AG04450 (cell line): ENCODE data around the gene DAPK2. TPM values are rescaled to one million over a fixed set of nuclear protein-coding genes. Genes with fewer than 3 reads are reported as not detected.

Experiments
- CTCF ChIA-PET: fragments of 300-600, 350-600 bp; formaldehyde crosslinking; extraction: SDS; loops from one replicate; lab custom pipeline; 2022; ENCODE audit warnings: antibody characterized with exemption, inconsistent platforms; lab: Charles Lee
- POLR2A ChIA-PET: fragments of 350-600 bp; formaldehyde crosslinking; extraction: SDS; loops from one replicate; lab custom pipeline; 2021; ENCODE audit warnings: antibody characterized with exemption, inconsistent platforms; lab: Yijun Ruan, JAX
- DNase-seq: peaks from one replicate; pipeline ENCODE4 v3.0.0-alpha.2; 2011; ENCODE audit warnings: low read depth, low spot score
- H3K27ac ChIP-seq: one replicate; pipeline ENCODE4 v1.5.1; 2012; ENCODE audit warnings: low read depth, low read length, control low read depth
- H3K27me3 ChIP-seq: one replicate; pipeline ENCODE4 v1.6.0; 2012; ENCODE audit warnings: low read length; ENCODE audit not compliant: control insufficient read depth, insufficient read depth
- H3K4me3 ChIP-seq: 2 replicates; pipeline ENCODE4 v1.5.1; 2011; ENCODE audit warnings: mild to moderate bottlenecking, low read depth, low read length, control low read depth
- H3K9me3 ChIP-seq: 2 replicates; pipeline ENCODE4 v1.5.1; 2012; ENCODE audit warnings: low read length; ENCODE audit not compliant: control insufficient read depth, insufficient read depth
- polyA plus RNA-seq: library from polyadenylated mRNA; depleted of rRNA; stranded (reverse); fragments of >200 nt; gene quantifications from 2 replicates; pipeline ENCODE4 v1.2.3, GENCODE V29; 2011
- TF ChIP-seq, protein P1 (sequence below): IDR thresholded peaks from 2 replicates; pipeline ENCODE4 v1.5.1; 2011; ENCODE audit warnings: low read depth, low read length, control low read depth, inconsistent platforms

Gene DAPK2
- polyA plus RNA-seq, 1 experiment: 0.42 TPM

DNA sequence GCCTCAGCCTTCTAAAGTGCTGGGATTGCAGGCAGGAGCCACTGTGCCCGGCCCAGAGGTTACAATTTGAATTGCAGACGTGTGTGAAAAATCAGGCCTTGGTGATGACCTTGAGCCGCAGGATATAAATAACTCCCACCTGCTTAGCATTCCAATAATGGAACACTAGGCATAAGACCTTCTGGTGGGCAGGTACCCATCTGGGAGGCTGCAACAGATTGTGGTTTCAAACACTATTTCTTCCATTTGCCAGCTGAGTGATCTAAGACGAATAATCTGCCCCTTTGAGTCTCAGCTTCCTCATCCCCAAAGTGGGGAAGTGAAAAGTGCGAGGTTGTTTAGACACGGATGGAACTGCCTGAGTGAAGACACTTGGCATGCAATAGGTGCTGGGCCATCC lies 164.9 kb downstream of the DAPK2 start:
- no peak for DNase-seq
- Histone ChIP-seq H3K27ac (no peak overlapping the region), H3K9me3 (no peaks in the 10 kb centered on the region), H3K27me3 (peaks cover 14% of the 10 kb centered on the region), H3K4me3 (no peak overlapping the region)
- POLR2A ChIA-PET: no interaction called here
- TF ChIP-seq, protein P1, sequence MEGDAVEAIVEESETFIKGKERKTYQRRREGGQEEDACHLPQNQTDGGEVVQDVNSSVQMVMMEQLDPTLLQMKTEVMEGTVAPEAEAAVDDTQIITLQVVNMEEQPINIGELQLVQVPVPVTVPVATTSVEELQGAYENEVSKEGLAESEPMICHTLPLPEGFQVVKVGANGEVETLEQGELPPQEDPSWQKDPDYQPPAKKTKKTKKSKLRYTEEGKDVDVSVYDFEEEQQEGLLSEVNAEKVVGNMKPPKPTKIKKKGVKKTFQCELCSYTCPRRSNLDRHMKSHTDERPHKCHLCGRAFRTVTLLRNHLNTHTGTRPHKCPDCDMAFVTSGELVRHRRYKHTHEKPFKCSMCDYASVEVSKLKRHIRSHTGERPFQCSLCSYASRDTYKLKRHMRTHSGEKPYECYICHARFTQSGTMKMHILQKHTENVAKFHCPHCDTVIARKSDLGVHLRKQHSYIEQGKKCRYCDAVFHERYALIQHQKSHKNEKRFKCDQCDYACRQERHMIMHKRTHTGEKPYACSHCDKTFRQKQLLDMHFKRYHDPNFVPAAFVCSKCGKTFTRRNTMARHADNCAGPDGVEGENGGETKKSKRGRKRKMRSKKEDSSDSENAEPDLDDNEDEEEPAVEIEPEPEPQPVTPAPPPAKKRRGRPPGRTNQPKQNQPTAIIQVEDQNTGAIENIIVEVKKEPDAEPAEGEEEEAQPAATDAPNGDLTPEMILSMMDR: no peak
- CTCF ChIA-PET: no interaction called here

DNA sequence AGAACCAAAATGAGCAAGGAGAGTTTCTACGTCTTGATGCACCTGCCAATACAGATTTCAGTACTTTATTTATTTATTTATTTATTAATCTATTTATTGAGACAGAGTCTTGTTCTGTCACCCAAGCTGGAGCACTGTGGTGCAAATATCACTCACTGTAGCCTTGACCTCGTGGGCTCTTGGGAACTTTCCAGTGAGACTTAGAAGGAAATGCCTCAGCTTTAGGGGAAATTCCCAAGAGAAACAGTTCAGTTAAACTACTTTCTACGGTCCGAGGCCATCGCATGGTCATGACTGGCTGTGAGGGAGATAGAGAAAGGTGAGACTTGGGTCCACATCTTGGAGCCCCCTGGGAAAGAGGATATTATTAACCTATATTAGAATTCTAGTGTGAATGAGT lies 165.5 kb downstream of the DAPK2 start:
- CTCF ChIA-PET: interaction anchor here (2.2 kb wide), 1 partner anchor 10 kb away, joined by 6 read pairs; no protein-coding TSS in a partner anchor
- no peak for DNase-seq
- POLR2A ChIA-PET: no interaction called here

DNA sequence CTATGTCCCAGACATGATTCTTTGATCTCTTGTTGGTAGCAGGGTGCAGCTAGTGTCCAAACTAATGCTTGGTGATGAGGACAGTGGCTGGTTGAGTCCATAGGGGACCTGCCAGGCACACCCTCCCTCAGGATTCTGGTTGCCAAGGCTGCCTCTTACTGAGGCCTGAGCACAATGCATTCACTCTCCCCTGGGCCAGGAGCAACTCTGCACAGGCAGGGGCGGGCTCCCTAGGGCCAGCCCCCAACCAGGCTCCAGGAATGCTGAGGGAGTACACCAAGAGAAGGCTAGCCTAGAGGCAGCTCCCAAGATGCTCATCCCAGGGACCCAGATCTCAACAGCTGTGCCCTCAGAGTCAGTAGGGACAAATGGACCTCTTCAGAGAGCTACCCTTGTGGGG lies 166.3 kb downstream of the DAPK2 start:
- no peak for DNase-seq
- POLR2A ChIA-PET: no interaction called here
- no peaks in the 10 kb centered on the region for H3K9me3 ChIP-seq
- H3K27ac ChIP-seq: no peak overlapping the region
- no peak overlapping the region for H3K4me3 ChIP-seq
- TF ChIP-seq, protein P1: no peak
- CTCF ChIA-PET: interaction anchor here (2.2 kb wide), 1 partner anchor 11 kb away, joined by 6 read pairs; no protein-coding TSS in a partner anchor
- H3K27me3 ChIP-seq: peaks cover 14% of the 10 kb centered on the region

More for the DNA sequence above, 165.5 kb downstream of the DAPK2 start:
- no peaks in the 10 kb centered on the region for H3K9me3 ChIP-seq
- no peak overlapping the region for H3K4me3 ChIP-seq
- H3K27ac ChIP-seq: no peak overlapping the region
- TF ChIP-seq, protein P1: no peak
- H3K27me3 ChIP-seq: peaks cover 14% of the 10 kb centered on the region

DNA sequence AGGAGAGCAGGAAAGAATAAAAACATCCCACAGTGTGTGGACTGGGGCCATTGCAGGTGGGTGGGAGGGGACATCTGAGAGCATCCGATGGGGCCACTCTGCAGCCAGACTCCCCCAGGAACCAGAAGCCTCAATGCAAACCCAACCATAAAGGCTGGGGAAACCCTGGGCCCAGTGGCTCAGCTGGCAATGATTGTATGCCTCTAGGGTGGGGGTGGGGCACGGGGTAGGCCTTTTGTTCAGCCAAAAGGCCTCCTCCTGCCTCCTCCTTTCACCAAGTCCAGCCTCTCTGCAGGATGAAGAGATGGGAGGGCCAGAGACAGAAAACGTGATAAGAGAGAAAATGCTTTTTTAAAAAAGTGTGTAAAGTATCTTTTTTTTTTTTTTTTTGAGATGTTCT lies 167.1 kb downstream of the DAPK2 start:
- Histone ChIP-seq H3K27me3 (peaks cover 14% of the 10 kb centered on the region), H3K9me3 (no peaks in the 10 kb centered on the region), H3K4me3 (no peak overlapping the region), H3K27ac (no peak overlapping the region)
- DNase-seq: no peak
- TF ChIP-seq, protein P1: no peak
- ChIA-PET POLR2A (no interaction called here), CTCF (interaction anchor here (2.2 kb wide), 1 partner anchor 11 kb away, joined by 6 read pairs; no protein-coding TSS in a partner anchor)

DNA sequence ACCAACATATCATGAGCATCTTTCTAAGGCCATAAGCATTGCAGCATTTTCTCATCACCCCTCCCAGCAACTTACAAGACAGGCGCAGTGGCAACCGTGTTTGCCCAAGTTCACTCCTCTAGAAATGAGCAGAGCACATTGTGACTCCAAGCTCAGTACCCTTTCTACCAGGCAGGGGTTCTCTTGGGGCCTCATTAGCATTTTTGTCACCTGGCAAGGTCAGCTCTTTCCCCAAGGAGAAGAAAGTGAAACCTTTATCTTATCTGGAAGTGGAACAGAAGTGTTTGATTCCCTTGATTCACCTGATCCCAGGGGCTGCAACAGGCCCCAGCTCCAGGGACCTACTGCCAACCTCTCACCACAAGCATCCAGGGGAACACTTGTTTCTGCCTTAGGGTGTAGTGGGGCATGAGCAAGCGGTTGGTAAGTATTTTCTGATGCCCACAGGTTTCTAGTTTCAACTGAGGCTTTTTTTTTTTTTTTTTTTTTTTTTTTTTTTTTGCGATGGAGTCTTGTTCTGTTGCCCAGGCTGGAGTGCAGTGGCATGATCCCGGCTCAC lies 168.5 kb downstream of the DAPK2 start:
- H3K9me3 ChIP-seq: no peaks in the 10 kb centered on the region
- H3K4me3 ChIP-seq: no peak overlapping the region
- no peak for DNase-seq
- peaks cover 11% of the 10 kb centered on the region for H3K27me3 ChIP-seq
- TF ChIP-seq, protein P1: no peak
- ChIA-PET CTCF (interaction anchor here (0.9 kb wide), 1 partner anchor 14 kb away, joined by 3 read pairs; no protein-coding TSS in a partner anchor), POLR2A (no interaction called here)
- no peak overlapping the region for H3K27ac ChIP-seq
